K562 (cell line): Measurements from ENCODE around the gene MMP15.

Experiments
- CBX2 ChIP-seq: fragments of 200-600 bp; sonication (generic); IDR thresholded peaks from one replicate; pipeline ENCODE4 v1.6.1; 2012; ENCODE audit warnings: mild to moderate bottlenecking, low read length, inconsistent platforms; ENCODE audit not compliant: insufficient read depth, poor library complexity, severe bottlenecking
- CBX3 ChIP-seq, 2 experiments: IDR thresholded peaks; 1 replicate in 1 of 2; 2 replicates in 1 of 2; pipeline ENCODE4 v1.6.1; 2012; ENCODE audit warnings: inconsistent platforms in 2 of 2, low read length in 2 of 2, borderline replicate concordance in 1 of 2, control low read depth in 1 of 2
- EP300 ChIP-seq: IDR thresholded peaks from 2 replicates; pipeline ENCODE4 v1.6.1; 2012; ENCODE audit warnings: low read length, improper control_type of control experiment
- FOXA1 ChIP-seq: fragments of 450-650 bp; IDR thresholded peaks from 2 replicates; pipeline ENCODE4 v1.6.1; 2016; ENCODE audit warnings: mild to moderate bottlenecking, borderline replicate concordance
- ID3 ChIP-seq, 2 experiments: fragments of 250-450 bp in 1 of 2; fragments of 450-650 bp in 1 of 2; sonication (Bioruptor Pico) in 1 of 2; IDR thresholded peaks; 2 replicates each; pipeline versions ENCODE4 v1.6.1 to v1.8.0; 2016 to 2021; ENCODE audit warnings: mild to moderate bottlenecking in 2 of 2, moderate library complexity in 2 of 2, missing compliant biosample characterization in 1 of 2, missing genetic modification characterization in 1 of 2
- REST ChIP-seq, 2 experiments: fragments of 450-650 bp; formaldehyde crosslinking in 1 of 2; IDR thresholded peaks; 2 replicates each; pipeline versions ENCODE4 v1.4.0 to v1.6.1; 2014 to 2020; ENCODE audit warnings: mild to moderate bottlenecking in 2 of 2, borderline replicate concordance in 1 of 2, low read depth in 1 of 2
- RFX5 ChIP-seq: IDR thresholded peaks from 2 replicates; pipeline ENCODE4 v1.6.1; 2011; ENCODE audit warnings: low read depth, mild to moderate bottlenecking, improper control_type of control experiment, low read length

GRCh38 chr16:58030136-58030840 is 4.7 kb downstream of the MMP15 start:
- no peak for TF ChIP-seq CBX3 (IDR thresholded peaks at IDR 0.05; ENCODE audit: borderline replicate concordance in 1 of 2, low read length in 2 of 2)
- no peak for TF ChIP-seq FOXA1
- no peak for TF ChIP-seq ID3 (CRISPR knock-in tag; IDR thresholded peaks at IDR 0.05)
- no peak for TF ChIP-seq ID3 (tag; IDR thresholded peaks at IDR 0.05)
- no peak for TF ChIP-seq RFX5
- TF ChIP-seq EP300 = no peak
- no peak for TF ChIP-seq REST (IDR thresholded peaks at IDR 0.05; ENCODE audit: borderline replicate concordance)
- TF ChIP-seq REST (CRISPR knock-in tag; IDR thresholded peaks at IDR 0.05; ENCODE audit: low read depth) = no peak
- TF ChIP-seq CBX2 = no peak
